Measurements from ENCODE around the gene ADGRF4. TPM values are rescaled to one million over a fixed set of nuclear protein-coding genes. Genes with fewer than 3 reads are reported as not detected.

ADGRF4 gene
- total and polyA plus RNA-seq, 9 of the 15 experiments (the other 6 are each of a cell fraction or from before 2014, with no cell fraction given) = not detected

DNA sequence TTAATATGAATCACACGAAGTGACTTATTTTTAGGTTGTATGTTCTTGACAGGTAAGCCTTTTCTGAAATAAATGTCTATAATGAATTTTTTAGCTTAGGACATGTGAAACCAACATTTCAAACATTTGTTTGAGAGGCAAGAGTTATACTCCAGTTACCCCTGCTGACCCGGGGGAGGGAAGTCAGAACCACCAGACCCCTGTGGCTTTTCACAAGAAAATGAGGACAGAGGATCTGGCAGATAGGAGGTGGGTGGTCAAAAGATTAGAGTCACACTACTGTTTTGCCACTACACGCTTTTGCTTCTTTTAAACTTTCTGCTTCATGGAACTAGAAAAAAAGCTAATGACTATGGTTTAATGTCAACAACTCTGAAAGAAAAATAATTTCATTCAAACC, 27.5 kb upstream of the ADGRF4 start:
- no peak overlapping the region for H3K4me3 ChIP-seq
- H3K36me3 ChIP-seq (ENCODE audit: control insufficient read depth, insufficient read depth, low read length) = no peaks in the 10 kb centered on the region
- no peak for DNase-seq (ENCODE audit: extremely low read depth in 1 of 4, low spot score in 3 of 4)
- ChIA-PET POLR2A (no interaction called here), CTCF (ENCODE audit: low intra/inter-chr PET ratio) (interaction anchor here (0.6 kb wide), 1 partner anchor 106 kb away, joined by 3 read pairs; no protein-coding TSS in a partner anchor)
- no peak for ATAC-seq
- no peaks in the 10 kb centered on the region for H3K9me3 ChIP-seq (replicated peaks; ENCODE audit: control insufficient read depth, insufficient read depth, low read depth, low read length)
- H3K27ac ChIP-seq (ENCODE audit: extremely low read depth, low read depth, low read length) = no peak overlapping the region
- intact Hi-C loops (cut with micrococcal nuclease) (no loop called here), in situ Hi-C loops (cut with MboI) (no loop called here)
- H3K4me1 ChIP-seq (replicated peaks in 1 of 2; ENCODE audit: control insufficient read depth in 2 of 2, insufficient read depth in 2 of 2, low read length in 2 of 2) = no peaks in the 10 kb centered on the region
- TF ChIP-seq MCM7 (IDR thresholded peaks at IDR 0.05) = no peak
- no peak for TF ChIP-seq MTA3 (IDR thresholded peaks at IDR 0.05; ENCODE audit: borderline replicate concordance)
- no peak overlapping the region for H3K9ac ChIP-seq (ENCODE audit: insufficient read depth in 1 of 2, low read depth in 2 of 2, low read length in 2 of 2)
- H3K9me1 ChIP-seq (ENCODE audit: control insufficient read depth, insufficient read depth, low read length) = no peaks in the 10 kb centered on the region
- no peaks in the 10 kb centered on the region for H4K20me1 ChIP-seq (replicated peaks; ENCODE audit: control insufficient read depth, insufficient read depth, low read length)
- 0% methylated on average over 3 of the region's 3 CpGs for WGBS (ENCODE audit: insufficient coverage, low coverage, missing lambda C conversion rate)
- no peaks in the 10 kb centered on the region for H3K79me2 ChIP-seq (ENCODE audit: control insufficient read depth, insufficient read depth, low read length)
- no TSS peak for BruUV-seq (replicated peaks)
- no peaks in the 10 kb centered on the region; a peak in 2 of 5 replicates for H3K27me3 ChIP-seq (ENCODE audit: control insufficient read depth in 2 of 2, insufficient read depth in 2 of 2, low read length in 2 of 2)
- H3K4me2 ChIP-seq (ENCODE audit: insufficient read depth, low read length) = no peak overlapping the region
- no peak for FAIRE-seq
- H2AFZ ChIP-seq (ENCODE audit: low read depth, low read length) = no peak overlapping the region

DNA sequence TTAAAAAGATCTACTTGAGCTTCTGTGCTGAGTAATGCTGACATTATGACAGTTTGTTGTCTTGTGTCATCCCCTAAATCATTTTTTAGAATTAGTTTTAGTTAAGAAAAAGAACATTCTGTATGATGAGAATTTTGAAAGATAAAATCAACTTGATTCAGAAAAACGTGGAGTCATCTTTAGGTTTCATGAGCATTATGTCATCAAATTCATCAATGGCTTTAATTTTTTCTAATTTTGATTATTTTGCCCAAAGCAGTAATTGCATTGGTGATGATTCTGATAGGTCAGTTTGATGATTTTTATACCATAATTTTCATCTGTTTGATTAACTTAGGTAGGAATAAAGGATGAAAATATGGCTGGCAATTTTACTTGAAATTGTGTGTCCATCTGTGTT, 26.6 kb upstream of the ADGRF4 start:
- Histone ChIP-seq H3K9me3 (replicated peaks; ENCODE audit: control insufficient read depth, insufficient read depth, low read depth, low read length) (no peaks in the 10 kb centered on the region), H3K79me2 (ENCODE audit: control insufficient read depth, insufficient read depth, low read length) (no peaks in the 10 kb centered on the region), H2AFZ (ENCODE audit: low read depth, low read length) (no peak overlapping the region), H3K4me3 (no peak overlapping the region), H3K4me2 (ENCODE audit: insufficient read depth, low read length) (no peak overlapping the region), H3K36me3 (ENCODE audit: control insufficient read depth, insufficient read depth, low read length) (no peaks in the 10 kb centered on the region), H4K20me1 (replicated peaks; ENCODE audit: control insufficient read depth, insufficient read depth, low read length) (no peaks in the 10 kb centered on the region), H3K9ac (ENCODE audit: insufficient read depth in 1 of 2, low read depth in 2 of 2, low read length in 2 of 2) (no peak overlapping the region), H3K9me1 (ENCODE audit: control insufficient read depth, insufficient read depth, low read length) (no peaks in the 10 kb centered on the region), H3K27ac (ENCODE audit: extremely low read depth, low read depth, low read length) (no peak overlapping the region), H3K4me1 (replicated peaks in 1 of 2; ENCODE audit: control insufficient read depth in 2 of 2, insufficient read depth in 2 of 2, low read length in 2 of 2) (no peaks in the 10 kb centered on the region), H3K27me3 (ENCODE audit: control insufficient read depth in 2 of 2, insufficient read depth in 2 of 2, low read length in 2 of 2) (no peaks in the 10 kb centered on the region; a peak in 2 of 5 replicates)
- POLR2A ChIA-PET = interaction anchor here (0.7 to 1.6 kb wide), 2 partner anchors 9 to 11 kb away, joined by 3 read pairs; no protein-coding TSS in a partner anchor
- WGBS (ENCODE audit: insufficient coverage, low coverage, missing lambda C conversion rate) = 0% methylated on average over 1 of the region's 1 CpG
- DNase-seq (ENCODE audit: extremely low read depth in 1 of 4, low spot score in 3 of 4) (no peak), FAIRE-seq (no peak), ATAC-seq (no peak)
- CTCF ChIA-PET (ENCODE audit: low intra/inter-chr PET ratio) = no interaction called here
- no peak for TF ChIP-seq ETV1 (tag; conservative IDR thresholded peaks at IDR 0.05; ENCODE audit: low read depth)
- no peak for TF ChIP-seq POLR2AphosphoS2 (IDR thresholded peaks at IDR 0.05; ENCODE audit: low read length)
- no peak for TF ChIP-seq CTBP1 (IDR thresholded peaks at IDR 0.05; ENCODE audit: borderline replicate concordance)
- TF ChIP-seq, protein P1, sequence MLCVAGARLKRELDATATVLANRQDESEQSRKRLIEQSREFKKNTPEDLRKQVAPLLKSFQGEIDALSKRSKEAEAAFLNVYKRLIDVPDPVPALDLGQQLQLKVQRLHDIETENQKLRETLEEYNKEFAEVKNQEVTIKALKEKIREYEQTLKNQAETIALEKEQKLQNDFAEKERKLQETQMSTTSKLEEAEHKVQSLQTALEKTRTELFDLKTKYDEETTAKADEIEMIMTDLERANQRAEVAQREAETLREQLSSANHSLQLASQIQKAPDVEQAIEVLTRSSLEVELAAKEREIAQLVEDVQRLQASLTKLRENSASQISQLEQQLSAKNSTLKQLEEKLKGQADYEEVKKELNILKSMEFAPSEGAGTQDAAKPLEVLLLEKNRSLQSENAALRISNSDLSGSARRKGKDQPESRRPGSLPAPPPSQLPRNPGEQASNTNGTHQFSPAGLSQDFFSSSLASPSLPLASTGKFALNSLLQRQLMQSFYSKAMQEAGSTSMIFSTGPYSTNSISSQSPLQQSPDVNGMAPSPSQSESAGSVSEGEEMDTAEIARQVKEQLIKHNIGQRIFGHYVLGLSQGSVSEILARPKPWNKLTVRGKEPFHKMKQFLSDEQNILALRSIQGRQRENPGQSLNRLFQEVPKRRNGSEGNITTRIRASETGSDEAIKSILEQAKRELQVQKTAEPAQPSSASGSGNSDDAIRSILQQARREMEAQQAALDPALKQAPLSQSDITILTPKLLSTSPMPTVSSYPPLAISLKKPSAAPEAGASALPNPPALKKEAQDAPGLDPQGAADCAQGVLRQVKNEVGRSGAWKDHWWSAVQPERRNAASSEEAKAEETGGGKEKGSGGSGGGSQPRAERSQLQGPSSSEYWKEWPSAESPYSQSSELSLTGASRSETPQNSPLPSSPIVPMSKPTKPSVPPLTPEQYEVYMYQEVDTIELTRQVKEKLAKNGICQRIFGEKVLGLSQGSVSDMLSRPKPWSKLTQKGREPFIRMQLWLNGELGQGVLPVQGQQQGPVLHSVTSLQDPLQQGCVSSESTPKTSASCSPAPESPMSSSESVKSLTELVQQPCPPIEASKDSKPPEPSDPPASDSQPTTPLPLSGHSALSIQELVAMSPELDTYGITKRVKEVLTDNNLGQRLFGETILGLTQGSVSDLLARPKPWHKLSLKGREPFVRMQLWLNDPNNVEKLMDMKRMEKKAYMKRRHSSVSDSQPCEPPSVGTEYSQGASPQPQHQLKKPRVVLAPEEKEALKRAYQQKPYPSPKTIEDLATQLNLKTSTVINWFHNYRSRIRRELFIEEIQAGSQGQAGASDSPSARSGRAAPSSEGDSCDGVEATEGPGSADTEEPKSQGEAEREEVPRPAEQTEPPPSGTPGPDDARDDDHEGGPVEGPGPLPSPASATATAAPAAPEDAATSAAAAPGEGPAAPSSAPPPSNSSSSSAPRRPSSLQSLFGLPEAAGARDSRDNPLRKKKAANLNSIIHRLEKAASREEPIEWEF (CRISPR knock-in tag; IDR thresholded peaks at IDR 0.05) = no peak
- no peak for TF ChIP-seq BRF1 (IDR thresholded peaks at IDR 0.05; ENCODE audit: borderline replicate concordance, extremely low read depth, insufficient read length)
- TF ChIP-seq TSC22D4 (tag; IDR thresholded peaks at IDR 0.05) = no peak
- TF ChIP-seq LCOR (CRISPR knock-in tag; IDR thresholded peaks at IDR 0.05) = no peak
- no peak for TF ChIP-seq ETV6 (IDR thresholded peaks at IDR 0.05; ENCODE audit: borderline replicate concordance in 1 of 2, low read depth in 2 of 2, low read length in 1 of 2)
- TF ChIP-seq ETV6 (CRISPR knock-in tag; IDR thresholded peaks at IDR 0.05; ENCODE audit: borderline replicate concordance) = no peak
- in situ Hi-C loops (cut with MboI) = no loop called here
- intact Hi-C loops (cut with micrococcal nuclease) = no loop called here
- no TSS peak for BruUV-seq (replicated peaks)

Measured in K562 (cell line).